Inferior parietal cortex (tissue), 1 donor: ENCODE data around the gene PLCB1.
"Not testable (repeated sequence)": the region's sequence is repeated elsewhere in the genome, so short reads cannot be mapped to it uniquely, and the experiment has no call there.

Source experiments
- DNase-seq: peaks from one replicate; pipeline ENCODE4 v3.0.0-alpha.2; 2016; ENCODE audit errors: extremely low spot score

PLCB1 gene

GRCh38 chr20:8602389-8603116, 470.5 kb downstream of the PLCB1 start:
- peak; percentile 28 for DNase-seq

- DNase-seq: no peak
Observed at GRCh38 chr20:8608470-8608869, 476.4 kb downstream of the PLCB1 start.

- DNase-seq: no peak
Observed at GRCh38 chr20:8616792-8617191, 484.7 kb downstream of the PLCB1 start.

GRCh38 chr20:8621001-8621400, 488.9 kb downstream of the PLCB1 start:
- DNase-seq: no peak

GRCh38 chr20:8624046-8624445, 492.0 kb downstream of the PLCB1 start:
- DNase-seq: no peak

- no peak for DNase-seq
Observed at GRCh38 chr20:8624616-8625015, 492.6 kb downstream of the PLCB1 start.

- no peak for DNase-seq
Observed at GRCh38 chr20:8627340-8628004, 495.4 kb downstream of the PLCB1 start.

- DNase-seq: no peak
Observed at GRCh38 chr20:8631271-8631670, 499.2 kb downstream of the PLCB1 start.

GRCh38 chr20:8633366-8633765, 501.3 kb downstream of the PLCB1 start:
- DNase-seq: no peak

- no peak for DNase-seq
Observed at GRCh38 chr20:8635048-8635572, 503.0 kb downstream of the PLCB1 start.

- DNase-seq: no peak
Observed at GRCh38 chr20:8635837-8636236, 503.8 kb downstream of the PLCB1 start.

GRCh38 chr20:8639112-8639778, 507.2 kb downstream of the PLCB1 start:
- no peak for DNase-seq

GRCh38 chr20:8640461-8640860, 508.4 kb downstream of the PLCB1 start:
- no peak for DNase-seq

GRCh38 chr20:8642247-8642646, 510.2 kb downstream of the PLCB1 start:
- no peak for DNase-seq

GRCh38 chr20:8644468-8644867, 512.4 kb downstream of the PLCB1 start:
- not testable (repeated sequence) for DNase-seq

GRCh38 chr20:8645326-8645725, 513.3 kb downstream of the PLCB1 start:
- no peak for DNase-seq

GRCh38 chr20:8646033-8646441, 514.0 kb downstream of the PLCB1 start:
- no peak for DNase-seq

GRCh38 chr20:8646716-8647115, 514.6 kb downstream of the PLCB1 start:
- no peak for DNase-seq

GRCh38 chr20:8647961-8648441, 515.9 kb downstream of the PLCB1 start:
- no peak for DNase-seq

- no peak for DNase-seq
Observed at GRCh38 chr20:8648466-8648865, 516.4 kb downstream of the PLCB1 start.

GRCh38 chr20:8652396-8652795, 520.3 kb downstream of the PLCB1 start:
- no peak for DNase-seq

GRCh38 chr20:8654486-8654885, 522.4 kb downstream of the PLCB1 start:
- DNase-seq: no peak

GRCh38 chr20:8656335-8656734, 524.3 kb downstream of the PLCB1 start:
- DNase-seq: no peak
